ENCODE results near the gene RPL36.

GRCh38 chr19:5714816-5715215, 24.7 kb downstream of the RPL36 start:
- TF ChIP-seq POLR2A (IDR thresholded peaks at IDR 0.05) (no peak), CTCF (IDR thresholded peaks at IDR 0.05) (no peak)

All from heart left ventricle (tissue), 13 donors.